T-helper 9 cell (primary cell): Measurements from ENCODE around the gene PRR14L.
"Not testable (repeated sequence)": the region's sequence is repeated elsewhere in the genome, so short reads cannot be mapped to it uniquely, and the experiment has no call there.

ENCODE experiments used
- DNase-seq: peaks from one replicate; pipeline ENCODE4 v3.0.0-alpha.2; 2020
- total RNA-seq, 2 donors: gene quantifications; one replicate each; lab custom pipeline; 2026; lab: John Stamatoyannopoulos, UW

The PRR14L gene
- total RNA-seq: 67.3 to 132 reads per million in 2 donors

- peak; percentile 98 for DNase-seq
Observed at GRCh38 chr22:31749636-31750364, at the start of gene PRR14L. TSS of gene PRR14L (minus strand) at chr22:31750132. CDS start at chr22:31738860, 11,272 bp downstream.

- not testable (repeated sequence) for DNase-seq
Observed at GRCh38 chr22:31799358-31799757, 49.4 kb upstream of the PRR14L start.

- no peak for DNase-seq
Observed at GRCh38 chr22:31790240-31790639, 40.3 kb upstream of the PRR14L start.

GRCh38 chr22:31789803-31790202 lies 39.9 kb upstream of the PRR14L start:
- DNase-seq: no peak

- DNase-seq: no peak
Observed at GRCh38 chr22:31776231-31776630, 26.3 kb upstream of the PRR14L start.

GRCh38 chr22:31773416-31773815 lies 23.5 kb upstream of the PRR14L start:
- DNase-seq: no peak

- DNase-seq: no peak
Observed at GRCh38 chr22:31768422-31769059, 18.6 kb upstream of the PRR14L start.

- DNase-seq: no peak
Observed at GRCh38 chr22:31764785-31765184, 14.9 kb upstream of the PRR14L start.

GRCh38 chr22:31758860-31759259 lies 8.9 kb upstream of the PRR14L start:
- DNase-seq: not testable (repeated sequence)

- DNase-seq: no peak
Observed at GRCh38 chr22:31757265-31757664, 7.3 kb upstream of the PRR14L start.

GRCh38 chr22:31754813-31755212 lies 4.9 kb upstream of the PRR14L start:
- DNase-seq: no peak

- peak; percentile 95 for DNase-seq
Observed at GRCh38 chr22:31753634-31754501, 3.9 kb upstream of the PRR14L start, which contains the start of gene DEPDC5. TSS of gene DEPDC5 (plus strand) at chr22:31754019. CDS start at chr22:31754922, 903 bp downstream.

GRCh38 chr22:31753005-31753633 lies 3.2 kb upstream of the PRR14L start:
- DNase-seq: no peak

GRCh38 chr22:31752096-31752847 lies 2.3 kb upstream of the PRR14L start:
- DNase-seq: no peak

- DNase-seq: no peak
Observed at GRCh38 chr22:31750365-31751284, 693 bp upstream of the PRR14L start.

GRCh38 chr22:31748490-31748889 lies 1.4 kb downstream of the PRR14L start:
- no peak for DNase-seq

- no peak for DNase-seq
Observed at GRCh38 chr22:31747441-31747840, 2.5 kb downstream of the PRR14L start.

- no peak for DNase-seq
Observed at GRCh38 chr22:31743871-31744270, 6.1 kb downstream of the PRR14L start.

GRCh38 chr22:31742682-31743081 lies 7.2 kb downstream of the PRR14L start:
- DNase-seq: no peak

- no peak for DNase-seq
Observed at GRCh38 chr22:31742115-31742514, 7.8 kb downstream of the PRR14L start.

- DNase-seq: not testable (repeated sequence)
Observed at GRCh38 chr22:31740314-31740713, 9.6 kb downstream of the PRR14L start.
